ENCODE data around the gene BGN.

The BGN gene

DNA sequence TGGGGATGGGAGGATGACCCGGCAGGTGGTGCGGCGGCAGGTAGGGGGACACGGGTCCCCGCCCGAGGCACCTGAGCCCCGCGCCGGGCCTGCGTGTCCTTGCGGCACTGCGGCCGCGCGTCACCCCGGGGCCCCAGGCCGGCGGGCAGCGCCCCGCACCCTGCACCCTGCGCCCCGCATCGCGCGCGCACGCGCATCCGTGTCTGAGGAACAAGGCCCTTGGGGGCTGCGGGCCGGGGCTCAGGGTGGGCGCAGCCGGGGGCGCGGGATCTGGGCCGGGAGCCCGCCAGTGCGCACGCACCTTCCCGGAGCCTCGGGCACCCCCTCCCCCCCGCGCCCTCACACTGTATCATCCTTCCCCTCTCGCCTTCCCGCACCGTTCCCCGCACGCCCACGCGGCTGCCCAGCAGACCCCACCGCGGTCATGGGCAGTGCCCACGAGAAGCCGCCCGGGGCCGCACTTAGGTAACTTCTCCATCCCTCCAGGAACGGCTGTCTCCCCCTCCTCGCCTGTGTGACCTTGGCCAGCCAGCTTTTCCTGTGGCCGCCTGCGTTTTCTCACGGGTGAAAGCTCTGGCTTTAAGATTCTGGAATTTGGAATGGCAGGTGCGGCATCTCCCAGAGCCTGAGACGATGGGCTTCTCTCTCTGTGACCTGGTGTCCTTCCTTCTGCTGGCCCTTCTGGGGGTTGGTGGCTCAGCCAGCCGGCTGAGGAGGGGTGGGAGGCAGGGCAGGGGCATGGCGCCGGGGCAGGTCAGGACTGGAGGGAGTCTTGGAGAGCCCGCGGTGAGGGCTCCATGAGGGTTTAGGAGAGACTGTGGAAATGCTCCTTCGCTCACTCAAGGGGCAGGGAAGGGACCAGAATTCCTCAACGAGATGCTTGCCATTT is 23.4 kb downstream of the BGN start:
- ATAC-seq (replicated peaks; ENCODE audit: extremely low read depth, poor library complexity, severe bottlenecking) (no peak), DNase-seq (ENCODE audit: low spot score in 2 of 2) (no peak)
- Mint-ChIP-seq H3K27me3 (peaks cover 35% of the 10 kb centered on the region), H3K9me3 (no peaks in the 10 kb centered on the region), H3K36me3 (ENCODE audit: insufficient read depth) (no peaks in the 10 kb centered on the region), H3K4me3 (no peak overlapping the region), H3K27ac (ENCODE audit: low read depth) (no peak overlapping the region), H3K4me1 (no peaks in the 10 kb centered on the region)

DNA sequence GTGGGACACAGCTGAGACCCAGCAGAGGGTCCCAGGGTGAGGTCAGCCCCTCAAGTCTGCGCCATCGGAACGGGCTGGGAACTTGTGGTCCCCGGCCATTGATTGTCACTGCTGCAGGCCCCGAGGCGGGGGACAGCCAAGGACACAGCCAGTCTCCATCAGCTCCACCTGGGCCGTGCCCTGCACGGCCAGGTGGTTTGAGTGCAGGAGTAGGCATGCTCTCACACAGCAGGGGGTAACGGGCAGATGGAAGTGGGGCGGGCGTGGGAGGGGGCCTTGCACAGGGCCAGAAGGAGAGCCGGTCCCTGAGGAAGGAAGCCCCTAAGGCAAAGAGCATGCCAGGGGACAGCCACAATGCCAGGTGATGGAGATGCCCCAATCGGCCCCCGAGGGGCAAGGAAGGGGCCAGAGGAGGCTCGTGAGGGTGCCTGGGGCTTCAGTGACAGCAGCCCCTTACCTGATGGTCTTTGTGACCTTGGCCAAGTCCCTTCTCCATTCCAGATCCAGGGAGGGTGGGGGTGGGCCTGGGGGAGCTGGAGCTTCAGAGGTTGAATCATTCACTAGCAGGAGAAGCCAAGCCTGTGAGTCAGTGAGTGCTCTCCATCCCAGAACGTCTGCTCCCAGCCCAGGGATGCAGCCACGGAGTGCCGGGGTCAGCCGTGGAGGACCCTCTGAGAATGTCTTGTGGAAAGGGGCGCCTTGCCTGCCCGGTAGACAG is 24.9 kb downstream of the BGN start:
- ATAC-seq (replicated peaks; ENCODE audit: extremely low read depth, poor library complexity, severe bottlenecking) = no peak
- no peak for DNase-seq (ENCODE audit: low spot score in 2 of 2)
- Mint-ChIP-seq H3K27ac (ENCODE audit: low read depth) (no peak overlapping the region), H3K27me3 (peaks cover 42% of the 10 kb centered on the region), H3K36me3 (ENCODE audit: insufficient read depth) (no peaks in the 10 kb centered on the region), H3K4me3 (no peak overlapping the region), H3K9me3 (no peaks in the 10 kb centered on the region), H3K4me1 (no peaks in the 10 kb centered on the region)

DNA sequence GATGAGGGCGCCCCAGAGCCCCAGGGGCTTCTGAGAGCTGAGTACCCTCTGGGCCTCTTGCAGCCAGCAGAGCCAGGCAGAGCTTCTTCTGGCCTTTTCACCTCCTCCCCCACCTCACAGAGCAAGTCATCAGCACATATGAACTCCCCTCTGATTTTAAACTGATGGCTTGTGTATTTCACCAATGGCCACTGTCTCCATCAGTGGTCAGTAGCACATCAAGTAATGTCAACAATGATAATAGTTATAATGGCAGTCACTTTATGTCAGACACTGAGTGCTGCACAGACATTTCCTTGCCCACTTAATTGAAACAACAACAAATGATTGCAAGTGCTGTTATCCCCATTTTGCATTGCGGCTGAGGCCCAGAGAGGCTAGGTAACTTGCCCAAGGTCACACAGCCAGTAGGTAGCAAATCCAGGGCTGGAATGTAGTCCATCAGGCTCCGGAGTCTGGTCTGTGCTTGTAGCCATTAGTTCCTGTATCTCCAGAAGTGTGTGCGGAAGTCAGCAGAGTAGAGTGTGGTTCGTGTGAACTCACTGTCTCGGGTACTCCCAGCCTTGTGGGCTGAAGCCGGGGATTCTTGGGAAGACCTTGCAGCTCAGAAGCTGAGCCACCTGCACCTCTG is 25.6 kb downstream of the BGN start:
- Mint-ChIP-seq H3K36me3 (ENCODE audit: insufficient read depth) (no peaks in the 10 kb centered on the region), H3K9me3 (no peaks in the 10 kb centered on the region), H3K27ac (ENCODE audit: low read depth) (no peak overlapping the region), H3K27me3 (peaks cover 41% of the 10 kb centered on the region), H3K4me3 (no peak overlapping the region), H3K4me1 (no peaks in the 10 kb centered on the region)
- ATAC-seq (replicated peaks; ENCODE audit: extremely low read depth, poor library complexity, severe bottlenecking) = no peak
- no peak for DNase-seq (ENCODE audit: low spot score in 2 of 2)

GRCh38 chrX:153521034-153521433 is 26.3 kb downstream of the BGN start:
- DNase-seq (ENCODE audit: low spot score in 2 of 2) (no peak), ATAC-seq (replicated peaks; ENCODE audit: extremely low read depth, poor library complexity, severe bottlenecking) (no peak)
- H3K4me1 Mint-ChIP-seq = no peaks in the 10 kb centered on the region
- peaks cover 35% of the 10 kb centered on the region for H3K27me3 Mint-ChIP-seq
- no peak overlapping the region for H3K4me3 Mint-ChIP-seq
- H3K27ac Mint-ChIP-seq (ENCODE audit: low read depth) = no peak overlapping the region
- H3K36me3 Mint-ChIP-seq (ENCODE audit: insufficient read depth) = no peaks in the 10 kb centered on the region
- no peaks in the 10 kb centered on the region for H3K9me3 Mint-ChIP-seq

DNA sequence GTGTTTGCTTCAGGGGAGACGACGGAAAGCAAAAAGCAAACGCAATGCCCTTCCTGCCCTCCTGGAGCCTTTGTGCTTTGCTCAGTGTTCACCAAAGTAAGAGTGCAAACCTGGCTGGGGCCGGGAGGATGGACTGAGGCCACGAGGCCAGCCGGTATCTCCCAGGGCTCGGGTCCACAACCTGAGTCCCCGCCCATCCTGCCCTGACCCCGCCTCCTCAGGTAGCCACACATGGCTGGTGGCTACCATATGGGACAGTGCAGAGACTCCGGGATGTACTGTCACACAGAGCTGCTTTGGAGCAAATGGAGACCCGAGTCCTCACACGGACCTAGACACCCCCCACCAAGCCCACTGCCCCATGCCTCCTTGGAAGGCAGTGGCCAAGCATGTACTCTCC is 27.5 kb downstream of the BGN start:
- Mint-ChIP-seq H3K4me1 (no peaks in the 10 kb centered on the region), H3K27ac (ENCODE audit: low read depth) (no peak overlapping the region), H3K36me3 (ENCODE audit: insufficient read depth) (no peaks in the 10 kb centered on the region), H3K4me3 (no peak overlapping the region), H3K27me3 (peaks cover 30% of the 10 kb centered on the region), H3K9me3 (no peaks in the 10 kb centered on the region)
- no peak for DNase-seq (ENCODE audit: low spot score in 2 of 2)
- ATAC-seq (replicated peaks; ENCODE audit: extremely low read depth, poor library complexity, severe bottlenecking) = no peak

DNA sequence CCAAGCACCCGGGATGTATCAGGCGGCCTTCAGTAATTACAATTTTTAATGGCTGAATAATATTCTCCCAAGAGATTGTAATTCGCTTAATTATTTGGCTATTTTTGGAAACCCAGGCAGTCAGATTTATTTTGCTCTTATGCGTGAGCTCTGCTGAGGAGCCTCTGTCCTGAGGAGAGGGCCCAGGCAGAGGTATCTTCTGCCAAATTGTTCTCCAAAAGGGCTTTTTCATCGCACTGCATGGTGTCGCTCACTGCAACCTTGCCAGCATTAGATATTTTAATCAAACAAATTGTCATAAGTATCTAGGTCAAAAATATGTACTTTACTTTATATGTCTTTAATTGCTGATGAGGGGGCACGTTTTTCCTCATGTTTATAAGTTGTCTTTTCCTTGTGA is 28.5 kb downstream of the BGN start:
- ATAC-seq (replicated peaks; ENCODE audit: extremely low read depth, poor library complexity, severe bottlenecking) (no peak), DNase-seq (ENCODE audit: low spot score in 2 of 2) (no peak)
- H3K36me3 Mint-ChIP-seq (ENCODE audit: insufficient read depth) = no peaks in the 10 kb centered on the region

GRCh38 chrX:153524234-153524633 is 29.5 kb downstream of the BGN start:
- H3K9me3 Mint-ChIP-seq = no peaks in the 10 kb centered on the region
- ATAC-seq (replicated peaks; ENCODE audit: extremely low read depth, poor library complexity, severe bottlenecking) (no peak), DNase-seq (ENCODE audit: low spot score in 2 of 2) (no peak)
- H3K4me3 Mint-ChIP-seq = no peak overlapping the region
- H3K27me3 Mint-ChIP-seq = peaks cover 19% of the 10 kb centered on the region
- H3K27ac Mint-ChIP-seq (ENCODE audit: low read depth) = no peak overlapping the region
- no peaks in the 10 kb centered on the region for H3K4me1 Mint-ChIP-seq
- H3K36me3 Mint-ChIP-seq (ENCODE audit: insufficient read depth) = no peaks in the 10 kb centered on the region

More for the DNA sequence above, 28.5 kb downstream of the BGN start:
- Mint-ChIP-seq H3K4me3 (no peak overlapping the region), H3K27ac (ENCODE audit: low read depth) (no peak overlapping the region), H3K27me3 (peaks cover 28% of the 10 kb centered on the region), H3K4me1 (no peaks in the 10 kb centered on the region), H3K9me3 (no peaks in the 10 kb centered on the region)

DNA sequence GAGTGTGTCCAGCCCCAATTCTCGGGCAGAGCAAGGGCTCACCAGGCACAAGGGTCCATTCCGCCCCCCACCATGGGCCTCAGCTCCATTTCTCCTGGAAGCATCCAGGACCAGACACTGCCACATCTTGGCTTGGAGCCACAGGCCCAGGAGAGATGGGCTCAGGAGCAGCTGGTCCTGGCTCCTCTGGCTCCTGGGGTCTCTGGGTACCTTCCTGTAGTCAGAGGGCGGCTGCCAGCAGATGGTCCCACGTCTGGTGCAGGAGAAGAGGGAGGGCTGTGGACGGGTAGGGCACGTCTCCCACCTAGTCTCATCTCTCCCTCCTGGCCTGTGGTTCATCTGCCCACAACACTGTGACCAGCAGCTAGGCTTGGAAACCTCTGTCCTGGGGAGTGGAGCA is 30.7 kb downstream of the BGN start:
- H3K27ac Mint-ChIP-seq (ENCODE audit: low read depth) = no peak overlapping the region
- H3K36me3 Mint-ChIP-seq (ENCODE audit: insufficient read depth) = no peaks in the 10 kb centered on the region
- no peak overlapping the region for H3K4me3 Mint-ChIP-seq
- no peaks in the 10 kb centered on the region for H3K4me1 Mint-ChIP-seq
- peaks cover 17% of the 10 kb centered on the region for H3K27me3 Mint-ChIP-seq
- no peaks in the 10 kb centered on the region for H3K9me3 Mint-ChIP-seq
- ATAC-seq (replicated peaks; ENCODE audit: extremely low read depth, poor library complexity, severe bottlenecking) (no peak), DNase-seq (ENCODE audit: low spot score in 2 of 2) (no peak)

- ATAC-seq (replicated peaks; ENCODE audit: extremely low read depth, poor library complexity, severe bottlenecking) (no peak), DNase-seq (ENCODE audit: low spot score in 2 of 2) (no peak)
- no peak overlapping the region for H3K27ac Mint-ChIP-seq (ENCODE audit: low read depth)
- no peaks in the 10 kb centered on the region for H3K4me1 Mint-ChIP-seq
- no peaks in the 10 kb centered on the region for H3K36me3 Mint-ChIP-seq (ENCODE audit: insufficient read depth)
- peaks cover 17% of the 10 kb centered on the region for H3K27me3 Mint-ChIP-seq
- no peak overlapping the region for H3K4me3 Mint-ChIP-seq
- H3K9me3 Mint-ChIP-seq = no peaks in the 10 kb centered on the region
These were observed 31.3 kb downstream of the BGN start for GRCh38 chrX:153526042-153526441.

DNA sequence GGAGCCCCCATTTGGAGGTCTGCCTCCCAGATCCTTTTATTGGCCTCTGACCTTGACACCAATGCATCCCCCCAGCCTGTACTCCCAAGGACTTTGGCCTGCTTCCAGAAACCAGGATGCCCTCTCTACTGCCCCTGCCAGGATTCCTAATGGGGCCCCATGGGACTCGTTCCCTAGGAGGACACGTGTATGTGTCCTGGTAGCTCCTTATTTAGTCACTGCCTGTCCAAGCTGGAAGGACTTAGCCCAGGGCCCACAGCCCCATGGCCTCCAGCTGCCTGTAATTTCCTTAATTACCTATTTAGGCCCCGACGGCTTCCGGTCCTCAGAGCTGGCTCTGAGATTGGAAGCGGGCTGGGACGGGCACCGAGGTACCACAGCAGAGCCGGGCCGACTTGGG is 32.0 kb downstream of the BGN start:
- no peak overlapping the region for H3K27ac Mint-ChIP-seq (ENCODE audit: low read depth)
- peaks cover 13% of the 10 kb centered on the region for H3K27me3 Mint-ChIP-seq
- ATAC-seq (replicated peaks; ENCODE audit: extremely low read depth, poor library complexity, severe bottlenecking) (no peak), DNase-seq (ENCODE audit: low spot score in 2 of 2) (no peak)
- H3K9me3 Mint-ChIP-seq = no peaks in the 10 kb centered on the region
- H3K4me3 Mint-ChIP-seq = no peak overlapping the region
- H3K36me3 Mint-ChIP-seq (ENCODE audit: insufficient read depth) = no peaks in the 10 kb centered on the region
- H3K4me1 Mint-ChIP-seq = no peaks in the 10 kb centered on the region

GRCh38 chrX:153527208-153527607 is 32.4 kb downstream of the BGN start:
- Mint-ChIP-seq H3K36me3 (ENCODE audit: insufficient read depth) (no peaks in the 10 kb centered on the region), H3K27ac (ENCODE audit: low read depth) (no peak overlapping the region), H3K9me3 (no peaks in the 10 kb centered on the region), H3K4me1 (no peaks in the 10 kb centered on the region), H3K4me3 (no peak overlapping the region), H3K27me3 (peaks cover 9% of the 10 kb centered on the region)
- DNase-seq (ENCODE audit: low spot score in 2 of 2) (no peak), ATAC-seq (replicated peaks; ENCODE audit: extremely low read depth, poor library complexity, severe bottlenecking) (no peak)

- Mint-ChIP-seq H3K4me1 (no peaks in the 10 kb centered on the region), H3K36me3 (ENCODE audit: insufficient read depth) (no peaks in the 10 kb centered on the region), H3K4me3 (no peak overlapping the region), H3K27me3 (no peaks in the 10 kb centered on the region), H3K27ac (ENCODE audit: low read depth) (no peak overlapping the region), H3K9me3 (no peaks in the 10 kb centered on the region)
- ATAC-seq (replicated peaks; ENCODE audit: extremely low read depth, poor library complexity, severe bottlenecking) (no peak), DNase-seq (ENCODE audit: low spot score in 2 of 2) (no peak)
These were observed 35.8 kb downstream of the BGN start for GRCh38 chrX:153530411-153531129.

Measured in central memory CD8-positive, alpha-beta T cell (primary cell).